ENCODE data around the gene TBL3. TPM values are rescaled to one million over a fixed set of nuclear protein-coding genes. Genes with fewer than 3 reads are reported as not detected.

Gene TBL3
- polyA plus RNA-seq, 2 of the 4 experiments (the other 2 are of a cell fraction) = 21.9 to 42.8 TPM

GRCh38 chr16:2019921-2020831 lies 48.3 kb downstream of the TBL3 start (continued):
- TF ChIP-seq, protein P1, sequence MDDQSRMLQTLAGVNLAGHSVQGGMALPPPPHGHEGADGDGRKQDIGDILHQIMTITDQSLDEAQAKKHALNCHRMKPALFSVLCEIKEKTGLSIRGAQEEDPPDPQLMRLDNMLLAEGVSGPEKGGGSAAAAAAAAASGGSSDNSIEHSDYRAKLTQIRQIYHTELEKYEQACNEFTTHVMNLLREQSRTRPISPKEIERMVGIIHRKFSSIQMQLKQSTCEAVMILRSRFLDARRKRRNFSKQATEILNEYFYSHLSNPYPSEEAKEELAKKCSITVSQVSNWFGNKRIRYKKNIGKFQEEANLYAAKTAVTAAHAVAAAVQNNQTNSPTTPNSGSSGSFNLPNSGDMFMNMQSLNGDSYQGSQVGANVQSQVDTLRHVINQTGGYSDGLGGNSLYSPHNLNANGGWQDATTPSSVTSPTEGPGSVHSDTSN (IDR thresholded peaks at IDR 0.05) = no peak
- TF ChIP-seq HDAC2 (IDR thresholded peaks at IDR 0.05) (no peak), REST (IDR thresholded peaks at IDR 0.05) (no peak), POLR2AphosphoS2 (conservative IDR thresholded peaks at IDR 0.05; ENCODE audit: low read length) (no peak)

- FAIRE-seq (no peak), DNase-seq (ENCODE audit: low read depth in 1 of 2, low spot score in 1 of 2) (peak; percentile 84 to 89), ATAC-seq (peak; percentile 68 to 84)
- Histone ChIP-seq H3K4me2 (peak overlapping the region; percentile 92), H3K27ac (peak overlapping the region; percentile 89 to 97), H3K4me1 (peaks cover 31% of the 10 kb centered on the region), H3K9me3 (no peaks in the 10 kb centered on the region), H3K4me3 (peak overlapping the region; percentile 34)
- TF ChIP-seq REST (IDR thresholded peaks at IDR 0.05) (peak; percentile 70), CHD2 (IDR thresholded peaks at IDR 0.05; ENCODE audit: low read length, partially characterized antibody) (peak; percentile 75), ZC3H11A (IDR thresholded peaks at IDR 0.05) (no peak)
- TF ChIP-seq, protein P1 (IDR thresholded peaks at IDR 0.05) = no peak
- TF ChIP-seq, protein P2, sequence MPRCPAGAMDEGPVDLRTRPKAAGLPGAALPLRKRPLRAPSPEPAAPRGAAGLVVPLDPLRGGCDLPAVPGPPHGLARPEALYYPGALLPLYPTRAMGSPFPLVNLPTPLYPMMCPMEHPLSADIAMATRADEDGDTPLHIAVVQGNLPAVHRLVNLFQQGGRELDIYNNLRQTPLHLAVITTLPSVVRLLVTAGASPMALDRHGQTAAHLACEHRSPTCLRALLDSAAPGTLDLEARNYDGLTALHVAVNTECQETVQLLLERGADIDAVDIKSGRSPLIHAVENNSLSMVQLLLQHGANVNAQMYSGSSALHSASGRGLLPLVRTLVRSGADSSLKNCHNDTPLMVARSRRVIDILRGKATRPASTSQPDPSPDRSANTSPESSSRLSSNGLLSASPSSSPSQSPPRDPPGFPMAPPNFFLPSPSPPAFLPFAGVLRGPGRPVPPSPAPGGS (IDR thresholded peaks at IDR 0.05) = 0 out of 3 replicates have a peak, but pooled peaks have one; percentile 53
- TF ChIP-seq, protein P3, sequence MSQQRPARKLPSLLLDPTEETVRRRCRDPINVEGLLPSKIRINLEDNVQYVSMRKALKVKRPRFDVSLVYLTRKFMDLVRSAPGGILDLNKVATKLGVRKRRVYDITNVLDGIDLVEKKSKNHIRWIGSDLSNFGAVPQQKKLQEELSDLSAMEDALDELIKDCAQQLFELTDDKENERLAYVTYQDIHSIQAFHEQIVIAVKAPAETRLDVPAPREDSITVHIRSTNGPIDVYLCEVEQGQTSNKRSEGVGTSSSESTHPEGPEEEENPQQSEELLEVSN (IDR thresholded peaks at IDR 0.05; ENCODE audit: borderline replicate concordance, low read depth) = no peak
- ChIA-PET POLR2A (interaction anchor here (0.7 to 2.7 kb wide), 4 partner anchors 58 to 133 kb away, joined by 3 to 19 read pairs (median 4); partner anchors contain the start of genes RPS2 and TRAF7), CTCF (interaction anchor here (0.5 to 7.8 kb wide), 37 partner anchors 10 to 925 kb away, joined by 3 to 117 read pairs (median 4); partner anchors contain the start of genes ECI1, NTHL1, PKD1 and TRAF7)
- WGBS (ENCODE audit: missing lambda C conversion rate) = 3% methylated on average over 10 of the region's 14 CpGs
Observed at GRCh38 chr16:2022723-2023091, 50.9 kb downstream of the TBL3 start.
